ENCODE results near the gene ZBTB8A.
"Not testable (repeated sequence)": the region's sequence is repeated elsewhere in the genome, so short reads cannot be mapped to it uniquely, and the experiment has no call there.

ZBTB8A gene

GRCh38 chr1:32612189-32612881 is 73.1 kb downstream of the ZBTB8A start:
- DNase-seq, result peak; percentile 86 to 99 (median 91)
- intact Hi-C loops (cut with DNase I), result no loop called here

GRCh38 chr1:32613472-32613871 is 74.2 kb downstream of the ZBTB8A start:
- intact Hi-C loops (cut with DNase I), result no loop called here
- DNase-seq, result no peak

- no peak for DNase-seq
- intact Hi-C loops (cut with DNase I), result no loop called here
Observed at GRCh38 chr1:32618673-32619221, 79.5 kb downstream of the ZBTB8A start.

GRCh38 chr1:32619701-32620485 is 80.7 kb downstream of the ZBTB8A start:
- intact Hi-C loops (cut with DNase I), result loop anchor here (10.0 kb wide), 1 partner anchor 95 kb away; no protein-coding TSS in a partner anchor
- DNase-seq, result no peak

GRCh38 chr1:32622205-32622604 is 83.0 kb downstream of the ZBTB8A start:
- DNase-seq, result no peak
- intact Hi-C loops (cut with DNase I), result loop anchor here (10.0 kb wide), 1 partner anchor 97 kb away; no protein-coding TSS in a partner anchor

- DNase-seq, result no peak
- intact Hi-C loops (cut with DNase I), result loop anchor here (10.0 kb wide), 1 partner anchor 98 kb away; no protein-coding TSS in a partner anchor
Observed at GRCh38 chr1:32622806-32623681, 83.8 kb downstream of the ZBTB8A start.

GRCh38 chr1:32623775-32624174 is 84.5 kb downstream of the ZBTB8A start:
- intact Hi-C loops (cut with DNase I), result loop anchor here (10.0 kb wide), 1 partner anchor 99 kb away; no protein-coding TSS in a partner anchor
- no peak for DNase-seq

- no peak for DNase-seq
- intact Hi-C loops (cut with DNase I), result loop anchor here (10.0 kb wide), 1 partner anchor 101 kb away; no protein-coding TSS in a partner anchor
Observed at GRCh38 chr1:32626176-32626575, 86.9 kb downstream of the ZBTB8A start.

- no peak for DNase-seq
- intact Hi-C loops (cut with DNase I), result loop anchor here (10.0 kb wide), 1 partner anchor 103 kb away; no protein-coding TSS in a partner anchor
Observed at GRCh38 chr1:32627596-32628162, 88.5 kb downstream of the ZBTB8A start.

GRCh38 chr1:32630173-32630572 is 90.9 kb downstream of the ZBTB8A start:
- intact Hi-C loops (cut with DNase I); DNase-seq: not testable (repeated sequence)

GRCh38 chr1:32632829-32633228 is 93.6 kb downstream of the ZBTB8A start:
- intact Hi-C loops (cut with DNase I), result no loop called here
- no peak for DNase-seq

GRCh38 chr1:32635508-32636277 is 96.5 kb downstream of the ZBTB8A start:
- intact Hi-C loops (cut with DNase I), result no loop called here
- no peak for DNase-seq

- intact Hi-C loops (cut with DNase I), result no loop called here
- DNase-seq, result no peak
Observed at GRCh38 chr1:32636914-32637645, 97.9 kb downstream of the ZBTB8A start.

- intact Hi-C loops (cut with DNase I), result no loop called here
- DNase-seq, result no peak
Observed at GRCh38 chr1:32639489-32640075, 100.4 kb downstream of the ZBTB8A start.

GRCh38 chr1:32642292-32642827 is 103.1 kb downstream of the ZBTB8A start:
- DNase-seq; intact Hi-C loops (cut with DNase I): not testable (repeated sequence)

- DNase-seq, result no peak
- intact Hi-C loops (cut with DNase I), result no loop called here
Observed at GRCh38 chr1:32644426-32644825, 105.2 kb downstream of the ZBTB8A start.

GRCh38 chr1:32647308-32648134 is 108.3 kb downstream of the ZBTB8A start:
- DNase-seq, result no peak
- intact Hi-C loops (cut with DNase I), result no loop called here
